GM12892 (cell line): ENCODE measurements around the gene FKBP11.

Experiments used
- POLR2A ChIP-seq: IDR thresholded peaks from 2 replicates; pipeline ENCODE4 v1.6.1; 2011; ENCODE audit warnings: low read depth, low read length, control low read depth
- POLR2AphosphoS5 ChIP-seq: IDR thresholded peaks from 2 replicates; pipeline ENCODE4 v1.6.1; 2011; ENCODE audit warnings: low read depth, low read length, control low read depth
- TAF1 ChIP-seq: IDR thresholded peaks from 2 replicates; pipeline ENCODE4 v1.6.1; 2011; ENCODE audit warnings: low read depth, mild to moderate bottlenecking, control low read depth, low read length, borderline replicate concordance

DNA sequence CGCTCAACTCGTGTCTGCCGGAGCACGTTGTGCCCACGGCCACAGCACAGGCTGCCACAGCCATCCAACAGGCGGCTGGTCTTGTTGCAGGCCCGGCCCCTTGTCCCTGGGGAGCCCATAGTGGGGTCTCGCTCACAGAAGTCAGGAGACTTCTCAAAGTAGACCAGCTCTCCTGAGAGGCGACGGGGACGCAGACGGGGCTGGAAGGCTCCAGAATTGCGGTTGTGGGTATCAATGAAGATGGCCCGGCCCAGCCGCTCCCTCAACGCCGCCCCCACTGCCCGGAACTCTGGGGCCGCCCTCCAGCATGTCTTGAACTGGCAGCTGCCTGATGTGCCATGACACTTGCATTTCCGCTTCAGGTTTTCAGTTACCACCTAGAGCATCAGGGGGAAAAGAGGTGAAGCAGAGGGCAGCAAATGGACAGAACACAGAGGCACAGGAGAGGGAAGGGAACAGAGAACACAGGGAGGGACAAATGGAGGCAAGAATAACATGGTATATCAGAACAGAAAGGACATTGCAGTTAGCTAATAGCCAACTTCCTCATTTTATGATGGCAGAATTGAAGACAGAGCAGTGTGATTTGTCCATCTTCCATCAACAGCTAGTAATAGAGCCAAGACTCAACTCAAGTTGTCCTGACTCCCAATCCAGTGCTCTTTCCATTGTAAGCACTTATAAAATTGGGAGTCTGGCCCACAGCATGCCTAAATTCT, 41.0 kb upstream of the FKBP11 start:
- TF ChIP-seq POLR2A (no peak), TAF1 (no peak), POLR2AphosphoS5 (no peak)
